ENCODE data around the gene ZCWPW1.
"Not testable (repeated sequence)": the region's sequence is repeated elsewhere in the genome, so short reads cannot be mapped to it uniquely, and the experiment has no call there.

The ZCWPW1 gene

GRCh38 chr7:100455206-100455605 lies 26.7 kb upstream of the ZCWPW1 start:
- no peak for DNase-seq

- not testable (repeated sequence) for DNase-seq
These were observed 25.4 kb upstream of the ZCWPW1 start for GRCh38 chr7:100453854-100454253.

DNA sequence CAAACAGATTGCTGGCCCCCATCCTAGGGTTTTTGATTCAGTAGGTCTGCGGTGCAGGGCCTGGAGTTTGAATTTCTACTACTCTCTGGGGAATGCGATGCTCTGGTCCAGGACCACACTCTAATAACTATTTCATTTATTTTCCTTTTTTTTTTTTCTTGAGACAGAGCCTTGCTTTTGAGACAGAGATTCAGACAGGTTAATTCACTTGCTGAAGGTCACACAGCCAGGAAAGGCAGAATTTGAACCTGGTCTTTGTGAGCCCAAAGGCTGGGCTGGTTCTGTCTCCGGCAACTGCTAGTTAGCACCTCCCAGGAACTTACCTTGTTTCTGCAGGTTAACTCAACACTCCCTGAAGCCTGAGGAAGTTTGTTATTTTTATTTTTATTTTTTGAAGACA lies 24.0 kb upstream of the ZCWPW1 start:
- DNase-seq, result no peak

DNA sequence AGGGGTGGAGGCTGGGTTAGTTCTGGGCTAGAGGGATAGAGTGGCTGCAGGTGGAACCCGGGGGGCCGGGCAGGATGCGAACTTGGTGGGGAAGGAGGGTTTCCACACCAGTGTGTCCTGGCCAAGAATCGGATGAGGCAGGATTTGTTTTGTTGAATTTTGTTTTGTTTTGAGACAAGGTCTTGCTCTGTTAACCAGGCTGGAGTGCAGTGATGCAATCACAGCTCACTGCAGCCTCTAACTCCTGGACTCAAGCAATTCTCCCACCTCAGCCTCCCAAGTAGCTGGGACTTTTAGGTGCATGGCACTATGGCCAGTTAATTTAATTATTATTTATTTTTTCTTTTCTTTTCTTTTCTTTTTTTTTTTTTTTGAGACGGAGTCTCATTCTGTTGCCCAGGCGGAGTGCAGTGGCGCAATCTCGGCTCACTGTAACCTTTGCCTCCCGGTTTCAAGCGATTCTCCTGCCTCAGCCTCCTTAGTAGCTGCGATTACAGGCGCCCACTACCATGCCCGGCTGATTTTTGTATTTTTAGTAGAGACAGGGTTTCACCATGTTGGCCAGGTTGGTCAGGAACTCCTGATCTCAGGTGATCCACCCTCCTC lies 20.8 kb upstream of the ZCWPW1 start:
- DNase-seq, result no peak

GRCh38 chr7:100447363-100447762 lies 18.9 kb upstream of the ZCWPW1 start:
- DNase-seq, result not testable (repeated sequence)

GRCh38 chr7:100446040-100446439 lies 17.5 kb upstream of the ZCWPW1 start:
- DNase-seq, result no peak

DNA sequence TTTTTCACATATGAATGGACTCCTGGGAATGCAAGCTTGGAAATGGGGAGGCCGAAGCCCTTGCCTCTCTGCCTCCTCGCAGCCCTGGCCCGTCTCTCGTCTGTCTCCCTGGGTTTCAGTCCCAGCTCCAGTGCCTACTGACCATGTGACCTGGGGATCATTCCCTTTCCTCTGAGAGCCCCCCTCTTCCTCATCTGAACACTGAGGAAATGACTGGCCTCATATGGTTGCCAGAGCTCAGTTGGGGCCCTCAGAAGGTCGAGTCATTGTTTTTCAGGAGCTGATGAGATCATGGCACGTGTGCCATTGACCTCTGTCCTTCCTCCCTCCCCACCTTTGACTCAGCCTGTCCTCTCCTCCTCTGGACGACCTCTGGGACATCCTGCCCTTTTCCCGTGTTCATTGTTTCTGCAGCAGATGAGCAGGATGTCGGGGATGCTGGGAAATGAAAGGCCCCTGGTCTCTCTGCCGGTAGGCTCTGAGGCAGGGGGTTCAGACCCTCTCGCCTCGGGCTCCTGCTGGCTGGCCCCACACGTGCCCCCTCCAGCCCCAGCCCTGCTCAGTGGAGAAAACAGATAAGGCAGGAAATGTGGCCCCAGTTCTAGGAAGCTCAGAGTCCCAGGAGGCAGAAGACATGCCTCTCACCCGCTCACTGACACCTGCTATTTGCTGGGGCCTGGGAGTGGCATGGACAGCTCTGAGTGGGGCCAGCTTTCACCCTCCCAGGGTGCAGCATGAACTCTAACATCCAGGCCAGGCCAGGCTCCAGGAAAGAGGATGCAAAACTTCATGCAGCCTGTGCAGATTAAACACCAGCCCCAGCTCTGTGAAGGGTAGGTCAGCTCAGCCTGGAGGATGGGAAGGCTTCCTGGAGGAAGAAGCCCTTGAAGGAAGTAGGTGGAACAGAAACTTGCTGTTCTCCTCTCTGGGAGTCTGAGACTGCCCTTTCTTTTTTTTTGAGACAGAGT lies 16.1 kb upstream of the ZCWPW1 start:
- no peak for DNase-seq

DNA sequence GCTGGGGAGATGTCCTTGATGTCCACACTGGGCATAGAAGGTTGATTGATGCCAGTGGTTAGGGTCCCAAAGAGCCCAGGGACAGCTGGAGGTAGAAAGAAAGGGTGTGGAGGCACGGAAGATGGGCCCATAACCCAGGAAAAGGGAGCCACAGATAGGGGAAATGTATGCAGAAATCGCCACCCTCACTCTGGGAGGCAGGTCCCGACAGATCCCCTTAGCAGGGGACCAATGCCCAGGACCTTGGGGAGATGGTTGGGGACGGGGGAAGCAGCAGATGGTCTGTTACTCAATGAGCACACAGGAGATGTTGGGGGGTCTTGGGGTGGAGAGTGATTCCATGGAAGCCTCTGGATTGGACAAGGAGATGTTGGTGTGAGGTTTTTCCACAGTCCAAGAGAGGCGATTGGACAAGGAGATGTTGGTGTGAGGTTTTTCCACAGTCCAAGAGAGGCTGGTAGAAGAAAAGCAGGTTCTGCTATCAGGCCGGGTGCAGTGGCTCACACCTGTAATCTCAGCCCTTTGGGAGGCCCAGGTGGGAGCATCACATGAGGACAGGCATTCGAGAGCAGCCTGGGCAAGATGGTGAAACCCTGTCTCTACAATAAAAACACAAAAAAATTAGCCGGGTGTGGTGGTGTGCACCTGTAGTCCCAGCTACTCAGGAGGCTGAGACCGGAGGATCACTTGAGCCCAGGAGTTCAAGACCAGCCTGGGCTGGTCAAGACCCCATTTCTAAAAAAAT lies 14.8 kb upstream of the ZCWPW1 start:
- no peak for DNase-seq

DNA sequence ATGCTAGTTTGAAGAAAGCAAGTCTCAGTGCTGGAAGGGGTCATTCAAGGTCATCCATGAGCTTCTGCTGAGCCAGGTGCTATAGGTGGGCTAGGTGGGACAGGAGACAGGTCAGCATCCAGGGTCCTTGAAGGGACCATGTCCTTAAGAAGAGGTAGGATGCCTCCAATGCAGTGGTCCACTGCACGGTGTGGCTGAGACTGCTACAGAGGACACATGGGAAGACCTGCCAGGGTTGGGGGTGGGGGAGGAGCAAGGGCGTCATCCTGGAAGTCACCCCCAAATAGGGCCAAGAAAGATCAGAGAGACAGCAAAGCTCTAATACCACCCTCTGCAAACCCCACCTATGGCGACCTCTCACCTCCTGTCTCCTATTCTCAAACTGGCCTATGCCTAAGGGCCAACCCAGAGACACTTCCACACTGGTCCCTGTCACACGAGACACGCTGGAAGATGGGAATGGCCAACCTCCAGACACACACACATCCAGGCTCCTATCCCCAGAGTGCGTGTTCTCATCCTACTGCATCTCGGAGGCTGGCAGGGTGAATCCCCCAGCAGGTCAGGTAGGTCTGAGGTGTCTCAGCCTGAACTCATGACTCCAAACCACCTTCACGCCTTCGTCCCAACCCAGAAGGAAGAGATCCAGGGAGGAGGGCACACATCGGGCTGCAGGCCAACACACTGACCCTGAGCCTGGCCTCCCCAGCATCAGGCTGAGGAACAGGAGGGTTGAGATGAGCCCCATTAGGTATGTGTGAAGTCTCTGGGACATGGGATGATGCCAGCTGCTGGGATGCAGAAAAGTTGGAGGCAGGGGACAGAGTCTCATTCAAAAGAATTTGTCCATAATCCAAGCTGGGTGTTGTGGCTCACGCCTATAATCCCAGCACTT lies 13.4 kb upstream of the ZCWPW1 start:
- DNase-seq, result no peak

DNA sequence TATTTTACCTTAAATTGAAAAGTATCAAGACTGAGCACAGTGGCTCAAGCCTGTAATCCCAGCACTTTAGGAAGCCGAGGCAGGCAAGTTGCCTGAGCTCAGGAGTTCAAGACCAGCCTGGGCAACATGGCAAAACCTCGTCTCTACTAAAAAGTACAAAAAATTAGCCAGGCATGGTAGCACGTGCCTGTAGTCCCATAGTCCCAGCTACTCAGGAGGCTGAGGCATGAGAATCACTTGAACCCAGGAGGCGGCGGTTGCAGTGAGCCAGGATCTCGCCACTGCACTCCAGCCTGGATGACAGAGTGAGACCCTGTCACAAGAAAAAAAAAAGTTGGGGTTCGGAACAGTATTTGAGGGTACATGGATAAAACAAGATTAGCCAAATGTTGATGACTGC lies 10.7 kb upstream of the ZCWPW1 start:
- not testable (repeated sequence) for DNase-seq

DNA sequence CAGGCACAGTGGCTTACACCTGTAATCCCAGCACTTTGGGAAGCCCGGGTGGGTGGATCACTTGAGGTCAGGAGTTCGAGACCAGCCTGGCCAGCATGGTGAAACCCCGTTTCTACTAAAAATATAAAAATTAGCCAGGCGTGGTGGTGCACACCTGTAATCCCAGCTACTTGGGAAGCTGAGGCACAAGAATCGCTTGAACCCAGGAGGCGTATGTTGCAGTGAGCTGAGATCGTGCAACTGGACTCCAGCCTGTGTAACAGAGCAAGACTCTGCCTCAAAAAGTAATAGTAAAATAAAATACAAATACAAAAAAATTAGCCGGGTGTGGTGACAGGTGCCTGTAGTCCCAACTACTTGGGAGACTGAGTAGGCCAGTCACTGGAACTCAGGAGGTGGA lies 10.2 kb upstream of the ZCWPW1 start:
- DNase-seq, result not testable (repeated sequence)

DNA sequence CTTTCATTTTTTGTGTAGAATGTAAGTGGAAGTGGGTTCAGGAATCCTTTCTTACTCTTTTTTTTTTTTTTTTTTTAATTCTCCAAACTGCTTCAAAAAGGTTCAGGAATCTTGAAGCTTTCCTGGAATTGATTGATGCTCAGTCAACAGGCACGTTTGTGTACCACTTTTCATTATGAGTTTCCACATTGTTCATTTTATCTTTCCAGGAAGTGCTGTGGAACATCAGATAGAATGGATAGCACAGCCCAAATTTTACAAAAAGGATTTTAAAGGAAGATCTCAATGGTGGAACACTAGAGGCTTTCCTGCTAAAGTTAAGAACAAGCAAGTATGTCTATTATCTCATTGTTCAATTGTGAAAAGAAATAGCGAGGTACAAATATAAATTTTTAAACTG lies 9.7 kb upstream of the ZCWPW1 start:
- DNase-seq, result no peak

GRCh38 chr7:100437150-100438100 lies 8.9 kb upstream of the ZCWPW1 start:
- no peak for DNase-seq

- DNase-seq, result peak; percentile 55
These were observed 7.2 kb upstream of the ZCWPW1 start for GRCh38 chr7:100435401-100436304.

DNA sequence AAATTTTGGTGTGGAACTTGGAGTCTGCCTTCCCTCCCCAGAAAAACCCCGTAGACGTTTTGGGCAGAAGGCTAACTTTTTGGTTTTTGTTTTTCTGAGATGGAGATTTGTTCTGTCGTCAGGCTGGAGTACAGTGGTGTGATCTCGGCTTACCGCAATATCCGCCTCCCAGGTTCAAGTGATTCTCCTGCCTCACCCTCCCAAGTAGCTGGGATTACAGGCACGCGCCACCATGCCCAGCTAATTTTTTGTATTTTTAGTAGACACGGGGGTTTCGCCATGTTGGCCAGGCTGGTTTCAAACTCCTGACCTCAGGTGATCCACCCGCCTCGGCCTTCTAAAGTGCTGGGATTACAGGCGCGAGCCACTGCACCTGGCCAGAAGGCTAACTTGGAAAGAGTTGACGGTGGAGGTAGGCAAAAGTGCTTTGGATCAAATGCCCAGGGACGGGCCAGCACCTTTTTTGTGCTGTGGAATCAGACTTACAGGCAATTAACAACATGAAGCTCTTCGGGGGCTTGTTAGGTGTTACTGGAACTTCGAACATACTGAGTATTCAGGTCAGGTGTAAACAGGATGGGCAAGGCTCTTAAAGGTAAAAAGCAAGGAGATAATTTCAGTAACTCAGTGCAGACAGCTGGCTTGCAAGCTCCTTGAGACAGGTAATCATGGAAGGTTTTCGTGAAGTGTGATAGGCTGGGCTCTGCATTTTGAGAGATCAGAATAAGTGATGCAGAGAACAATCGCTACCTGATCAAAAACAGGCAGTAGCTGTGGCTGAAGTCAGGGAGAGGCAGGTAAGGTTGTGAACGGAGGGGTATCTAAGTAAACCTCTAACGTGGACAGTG lies 6.0 kb upstream of the ZCWPW1 start:
- no peak for DNase-seq

- no peak for DNase-seq
These were observed 5.2 kb upstream of the ZCWPW1 start for GRCh38 chr7:100433592-100434296.

DNA sequence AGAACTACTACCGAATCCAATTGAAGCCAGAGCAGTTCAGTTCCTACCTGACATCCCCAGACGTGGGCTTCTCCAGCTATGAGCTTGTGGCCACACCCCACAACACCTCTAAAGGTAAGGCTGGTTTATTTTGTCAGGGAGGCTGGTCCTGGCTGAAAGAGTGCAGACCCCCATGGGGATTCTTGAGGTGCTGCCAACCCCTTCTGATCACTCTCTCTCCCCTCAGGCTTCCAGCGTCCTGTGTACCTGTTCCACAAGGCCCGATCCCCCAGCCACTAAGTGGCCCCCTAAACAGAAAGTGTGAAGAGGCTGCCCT lies 4.7 kb upstream of the ZCWPW1 start:
- DNase-seq, result no peak

- DNase-seq, result no peak
These were observed 4.2 kb upstream of the ZCWPW1 start for GRCh38 chr7:100432621-100433275.
